Activated effector memory CD4-positive, alpha-beta T cell treated with Interleukin-2 at 50 U/mL for 16 hours (primary cell): Measurements from ENCODE around the gene FAM120B.

ENCODE experiments used
- DNase-seq: peaks from one replicate; pipeline ENCODE4 v3.0.0-alpha.2; 2020

FAM120B gene

DNA sequence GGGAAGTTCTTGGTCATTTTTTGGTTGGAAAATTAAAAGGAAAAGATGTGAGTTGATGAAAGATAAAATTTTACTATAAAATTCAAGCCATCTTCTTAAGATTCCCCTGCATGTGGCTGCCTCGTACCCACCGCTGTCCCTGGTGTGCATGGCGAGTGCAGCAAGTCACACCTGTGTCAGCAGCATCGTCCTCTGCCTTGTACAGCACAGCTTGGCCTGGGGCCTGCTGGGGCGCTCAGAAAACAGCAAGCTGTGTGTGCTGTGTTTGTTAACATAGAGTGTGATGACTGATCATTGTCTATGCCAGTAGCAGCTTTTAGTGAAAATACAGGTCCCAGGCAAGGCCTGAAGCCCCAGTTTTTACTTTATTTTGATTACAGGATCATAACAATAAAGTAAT lies 56.7 kb downstream of the FAM120B start:
- no peak for DNase-seq

DNA sequence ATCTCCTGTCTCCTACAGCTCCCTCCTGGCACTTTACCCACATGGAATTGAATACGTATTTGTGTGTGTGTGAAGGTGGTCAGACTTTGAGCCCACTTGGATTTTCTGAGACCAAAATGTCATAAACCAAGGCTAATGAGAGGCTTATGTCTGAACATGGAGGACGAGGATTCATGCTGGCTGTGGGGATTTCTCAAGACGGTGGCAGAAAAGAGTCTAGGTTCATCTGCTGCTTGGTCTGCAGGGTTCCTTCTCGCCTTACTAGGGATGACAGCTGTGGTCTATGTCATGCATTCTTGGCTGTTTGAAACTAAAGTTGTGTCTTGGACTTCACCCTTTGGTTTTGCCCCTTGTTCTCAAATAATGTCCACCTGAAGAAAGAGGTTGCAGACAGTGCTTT lies 58.6 kb downstream of the FAM120B start:
- DNase-seq = no peak

DNA sequence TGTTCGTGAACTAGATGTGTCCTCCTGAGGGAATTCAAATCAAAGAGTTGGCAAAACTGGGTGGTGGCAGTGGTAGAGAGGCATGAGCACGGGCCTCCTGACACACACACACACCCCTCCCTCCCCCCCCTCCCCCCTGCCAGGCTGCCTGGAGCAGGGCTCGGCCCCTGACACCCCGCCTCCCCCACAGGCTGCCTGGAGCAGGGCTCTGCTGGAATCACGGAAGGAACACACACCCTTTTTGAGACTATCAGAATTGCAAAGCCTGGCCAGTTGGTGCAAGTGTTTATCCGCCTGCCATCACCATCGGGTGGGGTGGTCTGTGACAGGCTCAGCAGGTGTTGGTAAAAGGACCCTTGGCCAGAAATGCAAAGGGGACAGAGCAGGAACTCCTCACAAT lies 59.0 kb downstream of the FAM120B start:
- no peak for DNase-seq

DNA sequence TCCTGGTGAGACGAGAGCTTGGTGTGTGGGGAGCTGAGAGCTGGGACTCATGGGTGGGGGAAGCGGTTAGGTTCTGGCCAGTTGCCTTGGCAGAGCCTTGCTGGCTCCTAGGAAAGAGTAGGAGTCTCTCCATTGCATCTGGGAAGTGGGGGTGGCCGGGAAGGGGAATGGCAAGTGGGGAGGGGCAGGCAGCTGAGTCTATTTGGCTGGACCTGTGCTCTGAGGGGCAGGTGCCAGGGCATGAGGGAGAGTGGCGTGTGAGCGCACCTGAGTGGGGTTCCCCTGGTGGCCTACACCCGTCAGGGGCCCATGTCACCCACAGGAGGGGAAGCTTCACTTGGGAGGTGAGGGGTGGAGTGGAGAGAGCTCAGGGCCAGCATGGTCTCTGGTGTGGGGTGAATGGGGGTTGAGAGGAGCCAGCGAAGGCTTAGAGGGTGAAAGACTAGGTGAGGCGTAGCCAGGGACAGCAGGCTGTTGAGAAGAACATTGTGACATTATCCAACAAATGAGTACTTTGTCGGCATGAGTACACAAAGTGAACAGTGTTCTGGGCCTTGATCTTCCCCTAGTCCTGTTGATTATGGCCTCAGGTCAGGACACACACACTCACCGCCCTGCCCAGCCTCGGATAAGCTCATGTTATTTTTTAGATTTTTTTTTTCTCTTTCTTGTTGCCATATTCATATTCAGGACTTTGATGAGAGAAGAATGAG lies 59.8 kb downstream of the FAM120B start:
- no peak for DNase-seq

DNA sequence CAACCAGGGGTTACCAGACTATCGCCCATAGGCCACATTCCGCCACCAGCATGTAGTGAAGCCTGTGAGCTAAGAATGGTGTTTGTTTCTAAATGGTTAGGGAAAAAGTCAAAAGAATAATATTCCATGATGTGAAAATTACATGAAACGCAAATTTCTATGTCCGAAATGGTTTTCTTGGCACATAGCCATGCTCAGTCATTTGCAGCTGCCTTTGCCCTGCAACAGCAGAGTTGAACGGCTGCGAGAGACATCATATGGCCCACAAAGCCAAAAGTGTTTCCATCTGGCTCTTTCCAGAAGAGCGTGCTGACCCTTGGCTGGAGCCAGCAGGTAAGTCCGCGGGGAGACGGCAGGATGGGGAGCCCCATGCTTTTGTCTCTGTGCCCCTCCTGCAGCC lies 60.7 kb downstream of the FAM120B start:
- DNase-seq = no peak

DNA sequence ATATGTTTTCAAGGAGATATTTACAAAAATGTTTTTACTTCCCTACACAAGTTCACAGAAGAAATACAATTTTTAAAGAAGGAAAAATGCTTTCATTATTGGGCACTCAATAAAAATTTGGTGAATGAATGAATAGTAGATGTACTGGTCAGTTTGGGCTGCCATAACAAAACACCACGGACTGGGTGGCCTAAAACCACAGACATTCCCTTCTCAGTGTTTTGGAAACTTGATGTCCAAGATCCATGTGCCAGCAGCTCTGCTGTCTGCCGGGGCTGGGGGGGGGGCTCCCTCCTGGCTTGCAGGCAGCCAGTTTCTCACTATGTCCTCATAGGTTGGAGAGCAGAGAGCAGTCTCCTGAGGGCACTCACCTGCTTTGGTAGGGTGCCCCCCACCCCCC lies 62.0 kb downstream of the FAM120B start:
- no peak for DNase-seq

DNA sequence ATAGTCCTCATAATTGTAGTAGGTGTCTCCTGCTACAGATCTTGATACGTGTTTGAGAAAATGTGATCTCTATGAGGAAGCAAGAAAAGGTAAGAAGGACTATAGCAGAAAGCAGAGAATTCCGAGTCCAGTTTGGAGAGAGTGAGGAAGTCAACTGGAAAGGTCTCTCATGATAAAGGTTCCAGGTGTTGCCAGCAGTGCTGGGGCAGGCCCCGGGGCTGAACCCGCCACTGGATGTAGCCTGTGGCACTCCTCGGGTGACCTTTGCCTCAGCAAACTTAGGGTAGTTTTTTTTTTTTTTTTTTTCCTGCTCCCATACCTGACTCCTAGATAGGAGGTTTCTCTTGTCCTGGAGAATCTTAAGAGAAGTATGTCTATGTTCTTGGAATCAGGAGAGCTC lies 62.8 kb downstream of the FAM120B start:
- DNase-seq = no peak

DNA sequence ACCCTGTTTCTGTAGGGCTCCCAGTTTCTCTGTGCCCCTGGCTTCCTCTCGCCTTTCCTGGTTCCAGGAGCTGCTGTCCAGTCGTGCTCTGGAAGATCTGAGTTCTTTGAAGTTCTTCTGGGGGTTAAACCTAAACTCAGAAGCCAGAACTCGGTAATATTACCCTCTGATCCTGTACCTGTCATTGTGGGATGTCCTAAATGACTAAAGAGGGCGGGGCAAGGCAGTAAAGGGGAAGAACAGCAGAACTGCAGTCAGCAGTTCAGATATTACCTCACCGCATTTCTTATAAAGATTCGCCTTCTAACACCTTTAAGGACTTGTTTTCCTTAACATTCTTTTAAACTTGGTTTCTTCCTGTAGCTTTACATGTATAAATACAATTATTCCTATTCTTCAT lies 63.9 kb downstream of the FAM120B start:
- DNase-seq = no peak

DNA sequence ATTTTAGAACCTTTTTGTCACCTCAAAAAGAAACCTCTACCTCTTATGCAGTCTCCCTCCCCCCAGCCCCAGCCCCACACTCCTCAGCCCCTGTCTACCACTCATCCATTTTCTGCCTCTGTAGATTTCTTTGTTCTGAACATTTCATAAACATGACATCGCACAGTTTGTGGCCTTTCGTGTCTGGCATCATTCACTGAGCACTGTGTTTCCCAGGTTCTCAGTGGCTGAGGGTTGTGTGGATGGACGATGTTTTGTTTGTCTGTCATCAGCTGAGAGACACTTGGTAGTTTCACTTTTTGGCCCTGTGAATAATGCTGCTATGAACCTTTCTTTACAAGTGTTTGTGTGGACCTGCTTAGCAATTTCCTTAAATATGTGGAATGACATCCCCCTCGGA lies 64.5 kb downstream of the FAM120B start:
- DNase-seq = no peak

DNA sequence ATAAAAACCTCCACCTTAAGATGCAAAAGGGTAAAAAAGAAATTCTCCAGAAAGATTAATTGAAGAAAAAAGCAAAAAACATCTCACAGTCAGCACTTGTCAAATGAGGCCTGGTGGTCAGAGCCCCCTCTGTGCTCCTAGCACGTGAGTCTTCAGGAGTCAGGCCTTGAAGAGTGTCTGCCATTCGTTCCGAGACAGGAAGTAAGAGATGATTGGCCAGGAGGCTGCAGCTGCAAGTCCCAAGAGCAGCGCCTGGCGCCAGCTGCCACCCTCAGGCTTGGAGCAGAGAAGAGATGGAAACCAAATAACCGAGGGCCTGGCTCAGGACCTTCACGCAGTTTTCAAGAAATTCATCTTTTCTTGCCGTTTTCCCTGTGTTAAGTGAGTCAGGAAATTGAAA lies 65.0 kb downstream of the FAM120B start:
- no peak for DNase-seq

DNA sequence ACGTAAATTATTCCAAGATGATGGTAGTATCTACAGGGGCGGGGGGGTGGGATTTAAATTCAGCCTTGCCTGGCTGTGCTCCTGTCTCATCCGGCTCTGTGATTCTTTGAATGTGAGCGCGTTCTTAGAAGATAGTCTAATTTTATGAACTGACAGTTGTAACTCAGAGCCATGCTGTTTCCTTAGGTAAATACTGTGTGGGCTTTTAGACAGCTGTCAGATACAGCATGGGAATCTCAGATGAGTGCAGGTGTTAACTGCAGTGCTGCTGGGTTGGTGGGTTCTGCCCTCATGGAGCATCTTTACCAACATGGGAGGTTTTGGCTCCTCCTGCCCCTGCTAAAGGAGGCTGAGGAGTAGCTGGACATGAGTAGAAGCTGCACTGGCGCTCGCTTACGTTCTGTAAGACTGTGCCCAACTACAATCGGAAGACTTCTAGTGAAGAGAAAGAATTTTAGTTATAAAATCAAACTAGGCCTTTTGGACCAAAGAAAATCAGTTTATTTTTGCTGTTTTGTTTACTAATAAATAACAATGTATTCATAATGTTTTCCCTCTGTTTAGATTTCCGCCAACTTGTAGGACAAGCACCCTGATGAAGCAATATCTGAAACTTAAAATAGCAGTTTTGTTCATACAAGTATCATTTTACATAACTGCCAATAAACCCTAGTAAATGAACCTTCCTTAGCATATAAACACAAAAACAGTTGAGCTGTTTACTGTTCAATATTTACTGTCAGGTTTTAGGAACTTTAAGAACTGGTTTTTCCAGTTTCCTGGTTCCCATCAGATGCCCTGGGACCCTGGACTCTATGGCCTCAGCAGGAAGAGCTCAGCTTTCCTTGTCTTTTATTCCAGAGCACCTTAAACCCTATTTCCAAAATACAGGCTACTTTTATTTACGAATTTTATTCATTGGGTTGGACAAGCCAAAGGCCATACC lies 66.1 kb downstream of the FAM120B start:
- DNase-seq = no peak

DNA sequence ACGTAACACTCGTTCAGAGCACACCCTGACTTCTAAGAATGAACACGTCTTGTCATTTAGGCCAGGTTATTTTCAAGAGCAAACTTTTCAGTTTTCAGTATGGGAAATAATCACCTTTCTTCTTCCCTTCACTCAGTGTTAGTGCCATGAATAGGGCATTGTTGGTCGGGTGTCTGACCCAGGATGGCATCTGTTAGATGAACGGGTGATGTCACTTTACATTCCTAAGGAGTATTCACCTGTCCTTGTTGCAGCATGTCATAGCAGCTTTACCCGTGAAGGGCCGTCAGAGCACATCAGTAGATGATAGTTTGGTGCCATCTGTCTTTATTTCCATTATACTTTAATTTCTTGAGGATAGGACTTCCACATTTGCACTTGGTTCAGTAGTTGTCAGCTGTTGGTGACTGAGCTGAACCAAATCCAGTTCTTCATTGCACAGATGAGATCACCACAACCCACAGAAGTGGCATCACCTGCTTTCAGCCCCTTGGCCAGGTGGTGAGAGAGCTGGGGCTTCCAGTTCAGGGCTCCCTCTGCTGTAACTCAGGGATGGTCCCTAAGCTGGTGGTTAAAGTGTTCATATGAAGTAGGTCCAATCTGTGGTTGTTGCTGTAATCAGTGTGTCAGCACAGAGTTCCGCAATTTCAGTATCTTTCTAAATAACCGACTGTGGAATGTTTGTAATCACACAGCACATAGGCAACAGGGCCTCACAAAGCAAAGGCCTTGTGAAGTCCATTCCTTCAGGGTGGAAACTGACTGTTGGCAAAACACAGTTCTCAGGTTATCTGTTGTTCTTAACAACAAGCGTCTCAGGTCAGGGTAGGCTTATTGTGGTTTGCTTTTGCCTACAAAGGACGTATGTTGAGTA lies 68.2 kb downstream of the FAM120B start:
- no peak for DNase-seq

DNA sequence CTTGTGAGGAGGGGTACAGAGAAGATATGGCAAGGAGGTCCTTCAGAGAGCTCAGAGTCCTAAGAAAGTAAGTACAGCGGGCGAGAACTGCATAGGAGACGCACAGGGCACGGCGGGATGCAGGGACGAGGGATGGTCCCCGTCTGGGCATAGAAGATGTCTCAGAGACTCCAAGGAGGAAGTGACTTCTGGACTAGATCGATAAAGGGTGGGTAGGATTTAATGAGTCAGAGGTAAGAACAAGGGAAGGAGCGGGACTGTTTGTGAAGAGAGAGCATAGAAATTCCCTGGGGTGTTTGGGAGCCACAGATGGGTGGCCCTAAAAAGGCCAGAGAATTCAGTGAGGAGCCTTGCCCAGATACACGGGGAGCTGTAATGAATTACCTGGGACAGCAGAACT lies 69.1 kb downstream of the FAM120B start:
- DNase-seq = no peak

DNA sequence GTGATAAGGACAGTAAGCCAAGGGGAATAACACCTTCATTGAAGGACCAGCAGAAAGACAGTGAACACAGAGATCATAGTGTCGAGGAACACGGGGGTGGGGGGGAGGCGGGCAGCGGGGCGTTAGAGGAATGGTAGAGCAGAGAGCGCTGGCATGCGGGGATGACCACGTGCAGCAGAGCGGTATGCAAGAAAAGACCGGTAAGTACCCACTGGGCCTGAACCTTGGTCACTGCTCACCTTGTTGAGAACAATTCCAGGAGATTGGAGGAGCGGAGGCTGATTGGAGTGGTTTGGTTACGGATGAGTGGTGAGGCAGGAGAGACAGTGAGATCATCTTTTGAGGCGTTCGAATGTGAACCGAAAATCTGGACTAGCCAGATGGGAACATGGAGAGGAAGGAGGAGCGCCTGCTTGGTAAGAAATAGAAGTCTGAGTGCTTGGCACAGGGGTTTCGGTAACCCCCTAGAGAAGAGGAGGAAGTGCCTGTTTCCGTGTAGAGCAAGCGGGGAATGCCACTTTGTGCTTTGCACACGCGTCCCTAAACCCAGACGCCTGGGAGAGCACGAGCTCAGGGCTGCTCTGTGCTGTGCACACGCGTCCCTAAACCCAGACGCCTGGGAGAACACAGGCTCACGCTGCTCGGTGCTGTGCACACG lies 70.0 kb downstream of the FAM120B start:
- DNase-seq = no peak

DNA sequence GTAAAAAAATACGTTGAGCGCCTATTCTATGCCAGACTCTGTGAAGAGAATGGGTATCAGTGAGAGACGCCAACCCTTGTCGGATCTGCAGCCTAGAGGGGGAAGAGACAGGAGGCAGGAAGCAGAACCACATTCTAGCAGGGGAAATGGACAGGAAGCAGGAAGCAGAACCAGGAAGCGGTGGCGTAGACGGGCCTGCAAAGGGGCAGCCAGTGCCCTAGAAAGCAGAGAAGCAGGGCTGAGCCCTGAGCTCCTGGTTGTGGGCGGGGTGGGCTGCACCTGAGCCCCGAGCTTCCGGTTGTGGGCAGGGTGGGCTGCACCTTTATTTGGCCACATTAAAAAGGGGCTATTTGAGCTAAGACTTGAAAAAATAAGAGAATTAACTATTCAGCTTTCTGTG lies 71.9 kb downstream of the FAM120B start:
- no peak for DNase-seq

DNA sequence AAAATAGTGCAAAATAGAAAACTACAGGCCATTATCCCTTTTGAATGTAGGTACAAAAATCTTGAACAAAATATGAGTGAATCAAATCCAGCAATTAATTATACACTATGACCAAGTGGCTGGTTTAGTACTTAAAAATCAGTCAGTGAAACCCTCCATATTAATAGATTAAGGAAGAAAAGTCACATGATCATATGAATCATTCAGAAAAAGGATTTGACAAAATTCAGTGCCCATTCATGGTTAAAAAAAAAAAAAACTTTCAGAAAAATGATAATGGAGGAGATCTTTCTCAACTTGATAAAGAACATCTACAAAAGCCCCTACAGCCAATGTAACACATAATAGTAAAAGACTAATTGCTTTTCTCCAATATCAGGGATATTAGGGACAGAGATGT lies 75.0 kb downstream of the FAM120B start:
- DNase-seq = no peak

DNA sequence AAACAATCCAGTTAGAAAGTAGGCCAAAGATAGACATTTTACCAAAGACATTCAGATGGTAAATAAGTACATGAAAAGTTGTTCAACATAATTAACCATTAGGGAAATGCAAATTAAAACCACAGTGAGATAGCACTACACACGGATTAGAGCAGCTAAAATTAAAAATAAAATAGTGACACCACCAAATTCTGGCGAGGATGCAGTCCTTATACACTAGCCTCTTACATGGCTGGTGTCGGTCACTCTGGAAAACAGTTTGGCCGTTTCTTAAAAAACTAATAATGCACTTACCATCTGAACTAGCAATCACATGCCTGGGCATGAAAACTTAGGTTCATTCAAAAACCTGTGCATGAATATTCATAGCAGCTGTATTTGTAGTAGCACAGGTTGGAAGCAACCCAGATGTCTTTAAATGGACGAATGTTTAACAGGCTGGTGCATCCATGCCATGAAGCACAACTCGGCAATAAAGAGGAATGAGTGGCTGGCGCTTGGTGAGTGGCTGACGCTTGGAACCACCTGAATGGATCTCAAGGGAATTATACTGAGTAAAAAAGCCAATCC lies 77.0 kb downstream of the FAM120B start:
- no peak for DNase-seq

DNA sequence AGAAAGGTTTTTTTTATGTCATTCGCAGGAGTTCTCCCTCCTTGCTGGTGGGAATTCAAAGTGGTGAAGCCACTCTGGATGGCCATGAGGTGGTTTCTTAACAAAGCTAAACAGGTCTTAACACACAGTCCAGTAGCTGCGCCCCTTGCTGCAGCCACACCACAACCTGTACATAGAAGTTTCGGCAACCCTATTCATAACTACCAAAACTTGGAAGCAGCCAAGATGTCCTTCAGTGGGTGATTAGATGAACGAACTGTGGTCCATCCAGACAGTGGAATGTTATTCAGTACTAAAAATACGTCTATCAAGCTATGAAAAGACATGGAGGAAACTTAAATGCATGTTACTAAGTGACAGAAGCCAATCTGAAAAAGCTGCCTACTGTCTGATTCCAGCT lies 78.9 kb downstream of the FAM120B start:
- no peak for DNase-seq

DNA sequence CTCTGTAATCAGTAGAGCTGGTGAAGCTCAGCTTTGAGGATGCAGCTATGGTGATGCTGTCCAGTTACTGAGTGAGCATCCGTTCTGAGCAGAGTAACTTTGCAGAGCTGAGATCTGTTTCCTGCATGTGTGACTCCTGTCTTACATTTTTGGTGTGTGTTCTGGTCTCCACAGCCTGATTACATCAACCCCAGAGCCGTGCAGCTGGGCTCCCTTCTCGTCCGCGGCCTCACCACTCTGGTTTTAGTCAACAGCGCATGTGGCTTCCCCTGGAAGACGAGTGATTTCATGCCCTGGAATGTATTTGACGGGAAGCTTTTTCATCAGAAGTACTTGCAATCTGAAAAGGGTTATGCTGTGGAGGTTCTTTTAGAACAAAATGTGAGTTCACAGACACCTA lies 81.6 kb downstream of the FAM120B start:
- DNase-seq = no peak

DNA sequence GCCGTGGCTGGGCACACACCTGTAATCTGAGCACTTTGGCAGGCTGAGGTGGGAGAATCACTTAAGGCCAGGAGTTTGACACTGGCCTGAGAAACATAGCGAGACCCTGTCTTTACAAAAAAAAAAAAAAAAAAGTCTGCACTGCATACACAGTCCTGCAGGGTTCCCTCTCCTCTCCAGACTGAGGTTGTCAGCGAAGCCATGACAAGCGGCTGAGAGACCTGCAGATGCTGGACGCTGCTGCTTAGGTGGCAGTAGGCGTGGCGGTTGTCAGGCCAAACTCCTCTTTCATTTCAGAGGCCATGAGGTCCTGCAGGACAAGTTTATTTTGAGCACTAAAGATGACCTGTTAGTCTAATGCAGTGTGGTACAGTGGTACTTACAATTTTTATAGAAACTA lies 86.5 kb downstream of the FAM120B start:
- DNase-seq = no peak

DNA sequence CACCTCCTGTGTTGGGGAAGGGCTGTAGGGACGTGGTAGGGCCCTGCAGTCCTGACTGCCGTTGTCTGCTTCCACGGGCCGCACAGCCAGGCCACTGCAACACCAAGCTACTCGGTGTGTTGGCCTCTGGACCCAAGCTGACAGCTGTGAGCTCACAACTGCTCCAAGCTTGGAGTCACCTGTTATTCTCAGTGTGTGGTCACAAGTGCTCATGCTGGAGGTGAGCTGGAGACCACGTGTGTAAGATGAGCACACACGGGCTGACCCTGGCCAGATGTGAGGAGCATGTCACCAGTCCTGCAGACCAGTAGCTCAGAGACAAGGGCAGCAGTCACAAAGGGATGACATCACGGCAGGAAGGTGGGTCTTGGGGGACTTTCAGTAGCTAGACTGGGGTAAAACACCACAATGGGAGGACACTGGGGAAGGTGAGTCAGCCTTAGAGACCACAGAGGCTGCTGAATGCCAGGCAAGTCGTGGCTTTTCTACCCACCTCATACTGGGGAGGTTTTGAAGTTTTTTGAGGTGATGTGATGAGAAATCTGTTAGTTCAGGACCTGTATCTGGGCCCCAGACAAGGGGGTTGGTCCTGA lies 87.3 kb downstream of the FAM120B start:
- no peak for DNase-seq

DNA sequence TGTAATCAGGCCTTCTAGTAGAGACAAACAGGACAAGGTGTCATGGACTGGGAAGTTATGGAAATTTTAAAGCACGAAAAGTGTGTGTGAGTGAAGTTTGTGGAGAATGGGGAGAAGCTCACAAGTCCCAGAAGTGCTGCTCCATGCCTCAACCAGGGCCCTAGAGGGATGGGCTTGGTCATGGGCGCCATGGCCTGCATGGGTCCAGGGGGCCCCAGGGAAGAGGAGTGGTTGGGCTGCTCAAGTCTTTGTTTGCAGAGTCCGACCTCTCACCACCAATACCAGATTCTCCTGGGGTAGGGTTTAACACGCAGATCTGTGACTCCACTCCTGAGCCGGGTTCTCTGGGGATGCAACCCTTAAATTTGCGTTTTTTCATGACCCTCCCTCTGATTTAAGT lies 88.4 kb downstream of the FAM120B start:
- DNase-seq = no peak
